Measurements from ENCODE around the gene DLGAP4.

The DLGAP4 gene

GRCh38 chr20:36418711-36419110, 112.6 kb downstream of the DLGAP4 start:
- no peak for TF ChIP-seq CTCF (conservative IDR thresholded peaks at IDR 0.05)
- no peak overlapping the region for H3K27ac ChIP-seq

- no peak overlapping the region for H3K27ac ChIP-seq
- no peak for TF ChIP-seq CTCF (conservative IDR thresholded peaks at IDR 0.05)
These were observed 115.5 kb downstream of the DLGAP4 start for GRCh38 chr20:36421641-36422040.

- no peak overlapping the region for H3K27ac ChIP-seq
- no peak for TF ChIP-seq CTCF (conservative IDR thresholded peaks at IDR 0.05)
These were observed 118.2 kb downstream of the DLGAP4 start for GRCh38 chr20:36424314-36424713.

GRCh38 chr20:36425166-36425565, 119.0 kb downstream of the DLGAP4 start:
- H3K27ac ChIP-seq: no peak overlapping the region
- TF ChIP-seq CTCF (conservative IDR thresholded peaks at IDR 0.05): no peak

- TF ChIP-seq CTCF (conservative IDR thresholded peaks at IDR 0.05): no peak
- no peak overlapping the region for H3K27ac ChIP-seq
These were observed 125.5 kb downstream of the DLGAP4 start for GRCh38 chr20:36431604-36432003.

- TF ChIP-seq CTCF (conservative IDR thresholded peaks at IDR 0.05): no peak
- H3K27ac ChIP-seq: no peak overlapping the region
These were observed 126.0 kb downstream of the DLGAP4 start for GRCh38 chr20:36432096-36432495.

- TF ChIP-seq CTCF (conservative IDR thresholded peaks at IDR 0.05): no peak
- H3K27ac ChIP-seq: no peak overlapping the region
These were observed 128.2 kb downstream of the DLGAP4 start for GRCh38 chr20:36434383-36434782.

- H3K27ac ChIP-seq: no peak overlapping the region
- TF ChIP-seq CTCF (conservative IDR thresholded peaks at IDR 0.05): no peak
These were observed 129.0 kb downstream of the DLGAP4 start for GRCh38 chr20:36435124-36435523.
